WI38 (cell line): ENCODE data around the gene MGA.

ENCODE experiments used
- H3K4me3 ChIP-seq: 2 replicates; pipeline ENCODE4 v1.5.1; 2011; ENCODE audit warnings: low read depth, mild to moderate bottlenecking, control low read depth, low read length
- CTCF ChIP-seq: IDR thresholded peaks from 2 replicates; pipeline ENCODE4 v1.5.1; 2012; ENCODE audit warnings: low read depth, mild to moderate bottlenecking, control low read depth, low read length

MGA gene

GRCh38 chr15:41819455-41820050 lies 159.3 kb downstream of the MGA start:
- H3K4me3 ChIP-seq: no peak overlapping the region
- TF ChIP-seq CTCF: no peak

GRCh38 chr15:41820791-41821423 lies 160.7 kb downstream of the MGA start:
- no peak overlapping the region for H3K4me3 ChIP-seq
- TF ChIP-seq CTCF: no peak

DNA sequence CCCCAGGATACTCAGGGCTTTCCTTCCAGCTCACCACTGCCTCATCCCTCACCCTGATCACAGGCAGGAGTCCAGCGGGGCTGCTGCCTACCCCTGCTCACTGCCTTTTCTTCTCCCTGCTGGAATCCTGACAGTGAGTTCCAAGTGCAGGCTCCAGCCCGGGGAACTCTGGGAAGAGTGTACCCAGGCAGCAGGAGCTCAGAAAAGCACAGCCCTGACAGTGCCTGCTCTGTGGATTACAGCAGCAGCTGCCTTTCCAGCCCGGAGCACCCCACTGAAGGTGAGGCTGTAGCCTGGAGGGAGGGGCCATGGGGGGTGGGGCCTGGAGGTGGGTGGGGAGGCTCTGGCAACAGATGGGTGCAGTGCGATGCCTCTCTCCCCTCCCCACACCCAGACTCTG lies 161.6 kb downstream of the MGA start:
- H3K4me3 ChIP-seq: no peak overlapping the region
- TF ChIP-seq CTCF: no peak

GRCh38 chr15:41822471-41822870 lies 162.3 kb downstream of the MGA start:
- TF ChIP-seq CTCF: no peak
- H3K4me3 ChIP-seq: no peak overlapping the region
